HG03439 (cell line): ENCODE data around the gene ZNF536.

Experiments
- ATAC-seq: cut with Tn5 transposase; IDR thresholded peaks from one replicate; pipeline ENCODE4 v1.9.1; 2021; ENCODE audit warnings: mild to moderate bottlenecking, moderate library complexity; ENCODE audit not compliant: unreplicated experiment

The ZNF536 gene

GRCh38 chr19:30361721-30362120 is 10.5 kb upstream of the ZNF536 start:
- ATAC-seq = no peak

- ATAC-seq = no peak
These were observed 9.9 kb upstream of the ZNF536 start for GRCh38 chr19:30362156-30362754.

DNA sequence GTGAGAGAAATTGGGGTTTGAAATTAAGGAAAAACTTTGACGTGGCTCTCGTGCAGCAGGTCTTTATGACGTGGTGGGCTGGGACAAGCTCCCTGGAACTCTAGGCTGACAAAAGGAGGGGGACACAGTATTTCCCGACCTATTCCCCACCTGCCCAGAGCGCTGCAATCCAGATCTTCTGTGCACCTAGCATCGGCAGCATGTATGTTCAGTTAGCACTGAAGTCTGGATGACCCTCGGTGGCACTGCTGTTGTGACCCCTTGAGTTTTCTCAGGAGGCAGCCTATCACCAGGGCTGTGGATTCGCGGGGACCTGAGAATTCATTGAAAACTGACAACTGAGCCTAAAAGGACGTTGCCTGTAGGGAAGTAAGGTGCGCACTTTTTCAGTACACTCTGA is 9.1 kb upstream of the ZNF536 start:
- ATAC-seq = no peak

- ATAC-seq = no peak
These were observed 7.1 kb upstream of the ZNF536 start for GRCh38 chr19:30364866-30365800.

DNA sequence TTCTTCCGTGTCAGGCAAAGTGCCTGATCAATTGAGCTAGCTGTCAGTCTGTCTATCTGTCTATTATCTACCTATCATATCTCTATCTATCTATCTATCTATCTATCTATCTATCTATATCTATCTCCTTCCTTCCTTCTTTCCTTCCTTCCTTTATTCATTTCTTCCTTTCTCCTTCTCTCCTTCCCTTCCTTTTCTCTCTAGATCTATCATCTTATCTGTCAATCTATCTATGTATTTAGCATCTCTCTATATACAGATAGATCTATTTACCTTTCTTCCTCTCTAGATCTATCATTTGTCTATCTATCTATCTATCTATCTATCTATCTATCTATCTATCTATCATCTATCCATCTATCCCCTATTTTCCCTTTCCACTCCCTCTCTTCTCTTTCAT is 5.9 kb upstream of the ZNF536 start:
- ATAC-seq = no peak

- ATAC-seq = no peak
These were observed 5.2 kb upstream of the ZNF536 start for GRCh38 chr19:30367006-30367405.

DNA sequence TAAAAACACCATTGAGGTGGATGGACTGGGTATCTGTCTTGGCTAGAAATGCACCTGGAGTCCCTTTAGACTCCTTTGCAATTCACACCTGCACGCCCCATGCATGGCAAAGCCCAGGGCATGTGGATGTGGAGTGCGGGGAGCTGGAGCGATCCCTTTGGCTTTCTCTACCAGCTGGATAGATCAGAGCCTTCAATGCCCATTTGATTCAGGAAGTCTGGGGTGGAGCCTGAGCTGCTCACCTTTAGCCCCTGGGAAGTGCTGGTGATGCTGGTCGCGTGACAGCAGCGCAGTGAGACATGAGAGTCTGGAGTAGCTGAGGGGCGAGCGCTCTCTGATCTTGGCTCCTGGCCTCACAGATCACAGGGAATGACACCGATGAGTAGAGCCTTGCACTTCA is 4.8 kb upstream of the ZNF536 start:
- ATAC-seq = no peak

- no peak for ATAC-seq
These were observed 2.4 kb upstream of the ZNF536 start for GRCh38 chr19:30369833-30370232.

- ATAC-seq = no peak
These were observed 885 bp upstream of the ZNF536 start for GRCh38 chr19:30371161-30371836.

DNA sequence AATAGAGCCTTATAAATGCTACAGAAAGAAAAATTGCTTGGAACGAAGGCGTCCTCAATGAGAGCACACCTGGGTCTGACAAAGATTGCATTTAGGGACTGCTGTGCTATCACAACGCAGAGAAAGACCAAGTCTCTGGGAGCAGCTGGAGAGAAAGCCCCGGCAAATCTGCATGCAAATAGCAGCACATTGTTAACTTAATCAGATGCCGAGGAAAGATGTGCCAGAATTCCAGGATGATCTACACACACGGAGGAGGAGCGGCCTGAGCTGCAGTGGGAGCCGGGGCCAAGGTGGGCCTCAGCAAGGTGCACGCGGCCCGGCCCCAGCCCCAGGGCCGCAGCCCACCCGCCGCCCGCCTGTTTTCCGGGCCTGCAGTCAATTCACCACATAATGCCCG is 1.4 kb downstream of the ZNF536 start:
- no peak for ATAC-seq

DNA sequence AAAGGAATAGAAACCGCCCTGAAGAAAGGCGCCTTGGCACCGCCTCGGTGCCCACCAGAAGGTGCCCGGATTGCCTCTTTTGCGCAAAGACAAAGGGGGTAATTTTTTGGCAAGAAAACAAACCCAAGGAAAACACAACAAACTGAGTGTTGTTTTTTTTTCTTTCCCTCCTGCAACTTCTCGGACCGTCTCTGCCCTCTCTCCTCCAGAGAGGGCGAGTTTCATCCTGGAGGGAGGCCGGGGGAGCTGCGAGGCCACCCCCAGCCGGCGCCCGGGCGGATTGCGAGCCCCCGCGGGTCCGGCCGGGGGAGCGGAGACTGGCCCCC is 2.3 kb downstream of the ZNF536 start:
- no peak for ATAC-seq

- ATAC-seq = no peak
These were observed 2.8 kb downstream of the ZNF536 start for GRCh38 chr19:30374865-30375552.

DNA sequence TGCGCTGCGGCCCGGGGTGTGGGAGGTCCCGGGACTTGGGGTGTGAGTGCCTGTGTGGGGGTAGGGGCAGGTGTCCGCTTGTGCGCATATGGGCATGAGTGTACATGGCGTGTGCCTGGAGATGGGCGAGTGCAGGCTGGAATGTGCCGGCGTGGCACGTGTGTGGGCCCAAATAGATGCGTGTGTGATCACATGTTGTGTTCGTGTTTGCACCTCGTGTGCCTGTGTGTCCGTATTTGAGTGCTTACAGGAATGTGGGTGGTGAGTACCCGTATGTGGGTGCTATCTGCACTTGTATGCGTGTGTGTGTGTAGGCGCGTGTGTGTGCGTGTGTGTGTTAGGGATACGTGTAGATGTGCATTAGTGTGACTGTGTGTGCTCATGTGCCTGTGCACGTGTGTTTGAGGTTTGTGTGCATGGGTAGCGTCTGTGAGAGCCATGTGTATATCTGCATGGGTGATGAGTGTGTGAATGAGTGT is 3.4 kb downstream of the ZNF536 start:
- no peak for ATAC-seq

- no peak for ATAC-seq
These were observed 4.1 kb downstream of the ZNF536 start for GRCh38 chr19:30376272-30376671.

DNA sequence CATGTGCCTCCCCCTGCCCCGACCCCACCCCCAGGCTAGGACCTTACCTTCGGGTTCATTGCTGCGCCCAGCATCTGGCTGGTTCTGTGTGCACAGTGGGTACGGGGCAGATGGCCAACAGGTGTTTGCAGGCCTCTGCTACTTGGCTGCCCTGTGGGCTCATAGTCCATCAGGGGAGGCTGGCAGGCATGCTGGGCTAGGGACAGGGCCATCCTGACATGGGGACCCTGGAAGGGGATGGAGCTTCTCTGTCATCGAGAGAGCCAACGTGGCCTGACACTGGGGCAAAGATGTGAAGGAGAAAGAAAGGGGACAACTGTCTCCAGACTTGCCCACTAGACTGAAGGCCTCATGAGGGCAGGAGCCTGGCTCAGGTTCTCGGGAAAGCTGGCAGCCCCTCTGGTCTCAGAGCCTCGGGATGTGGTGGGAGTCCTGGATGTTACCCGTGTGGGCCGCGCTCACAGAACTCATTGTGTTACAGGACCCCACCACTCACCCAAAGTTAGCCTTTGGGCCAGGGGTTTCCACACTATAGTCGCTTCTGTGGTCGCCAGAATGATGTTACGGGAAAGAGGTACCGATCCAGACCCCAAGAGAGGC is 4.7 kb downstream of the ZNF536 start:
- ATAC-seq = no peak

- no peak for ATAC-seq
These were observed 6.5 kb downstream of the ZNF536 start for GRCh38 chr19:30378701-30379100.

GRCh38 chr19:30379841-30380610 is 7.8 kb downstream of the ZNF536 start:
- no peak for ATAC-seq

DNA sequence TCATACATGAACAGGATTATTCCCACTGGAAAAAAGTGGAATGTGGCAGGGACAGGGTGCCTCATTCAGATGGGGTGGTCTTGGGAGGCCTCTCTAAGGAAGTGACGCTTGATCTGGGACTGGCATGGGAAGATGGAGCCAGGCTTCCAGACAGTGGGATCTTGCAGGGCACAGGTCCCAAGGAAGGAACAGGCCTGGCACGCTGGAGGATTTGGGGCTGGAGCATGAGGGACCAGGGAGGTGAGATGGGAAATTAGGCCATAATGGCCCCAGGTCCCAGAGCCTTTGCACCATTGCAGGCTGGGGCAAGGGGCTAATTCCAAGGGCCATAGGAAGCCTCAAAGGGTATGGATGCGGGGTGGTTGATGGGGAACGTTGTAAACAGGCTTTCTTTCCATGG is 9.2 kb downstream of the ZNF536 start:
- ATAC-seq = no peak

DNA sequence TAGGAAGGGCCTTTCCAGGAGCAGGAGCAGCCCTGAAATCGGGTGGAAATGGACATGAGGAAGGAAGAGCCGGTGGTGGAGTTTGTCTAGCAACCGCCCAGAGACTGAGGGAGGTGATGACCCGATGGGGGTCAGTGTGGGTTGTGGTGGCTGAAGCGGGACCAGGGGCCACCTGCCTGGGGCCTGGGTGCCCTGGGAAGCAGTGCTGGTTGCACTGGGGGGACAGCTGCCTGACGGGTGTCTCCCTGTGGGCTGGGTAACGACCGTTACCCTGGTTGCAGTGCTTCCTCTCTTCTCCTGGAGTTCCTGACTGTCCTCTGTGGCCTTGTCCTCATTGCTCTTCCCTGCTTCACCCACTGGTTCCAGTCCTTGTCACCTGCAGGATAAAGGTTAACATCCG is 13.0 kb downstream of the ZNF536 start:
- no peak for ATAC-seq

DNA sequence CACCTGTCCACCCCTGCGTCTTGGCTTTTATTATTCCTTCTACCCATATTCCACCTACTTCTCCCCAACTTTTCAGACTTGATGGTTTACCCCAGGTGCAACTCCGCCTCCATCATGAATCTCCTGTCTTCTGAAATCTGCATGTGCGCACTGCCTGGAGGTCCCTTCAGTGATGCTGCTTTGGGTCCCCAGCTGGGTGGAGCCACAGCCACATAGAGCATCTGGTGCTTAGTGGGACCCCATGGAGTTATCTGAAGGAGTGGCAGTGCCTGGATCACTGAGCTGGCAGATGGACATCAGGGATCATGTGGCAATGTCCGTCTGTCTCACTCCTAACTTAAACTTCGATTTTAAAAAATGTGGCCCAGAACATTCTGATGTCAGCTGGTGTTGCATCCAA is 13.5 kb downstream of the ZNF536 start:
- no peak for ATAC-seq
